CD14-positive monocyte (primary cell): ENCODE results near the gene SSTR1. TPM values are rescaled to one million over a fixed set of nuclear protein-coding genes. Genes with fewer than 3 reads are reported as not detected.
A peak's percentile ranks its signal among the peaks of the same experiment; 100 is the strongest.

Experiments used
- DNase-seq, 3 donors: peaks; one replicate each; pipeline ENCODE4 v3.0.0-alpha.2; 2011 to 2022
- H2AFZ ChIP-seq: 2 replicates; pipeline ENCODE4 v1.6.0; 2012; ENCODE audit warnings: mild to moderate bottlenecking, low read depth, low read length, inconsistent platforms; ENCODE audit not compliant: insufficient read depth, poor library complexity, severe bottlenecking
- H3K27ac ChIP-seq, 2 donors: 1 replicate in 1 of 2; 2 replicates in 1 of 2; pipeline ENCODE4 v1.5.1; 2012 to 2013; ENCODE audit warnings: low read length in 2 of 2, control low read depth in 1 of 2, inconsistent platforms in 1 of 2, low read depth in 1 of 2, mild to moderate bottlenecking in 1 of 2
- H3K27me3 ChIP-seq, 2 donors: one replicate each; pipeline versions ENCODE4 v1.6.0 to v1.6.1; 2011 to 2013; ENCODE audit warnings: low read length in 2 of 2; ENCODE audit not compliant: control insufficient read depth in 2 of 2, insufficient read depth in 2 of 2
- H3K36me3 ChIP-seq, 2 donors: replicated peaks in 1 of 2; 1 replicate in 1 of 2; 2 replicates in 1 of 2; pipeline versions ENCODE4 v1.5.1 to v1.6.1; 2012 to 2013; ENCODE audit warnings: low read length in 2 of 2, control low read depth in 1 of 2, inconsistent platforms in 1 of 2, mild to moderate bottlenecking in 1 of 2; ENCODE audit not compliant: insufficient read depth in 2 of 2, control insufficient read depth in 1 of 2
- H3K4me1 ChIP-seq, 2 donors: 1 replicate in 1 of 2; 2 replicates in 1 of 2; pipeline versions ENCODE4 v1.5.1 to v1.6.1; 2012 to 2013; ENCODE audit warnings: low read length in 2 of 2, control low read depth in 1 of 2, inconsistent platforms in 1 of 2, mild to moderate bottlenecking in 1 of 2, moderate library complexity in 1 of 2; ENCODE audit not compliant: insufficient read depth in 2 of 2, control insufficient read depth in 1 of 2
- H3K4me2 ChIP-seq: replicated peaks from 2 replicates; pipeline ENCODE3; 2012; ENCODE audit warnings: low read length, moderate library complexity, mild to moderate bottlenecking; ENCODE audit not compliant: poor library complexity, severe bottlenecking; ENCODE audit errors: extremely low read depth
- H3K4me3 ChIP-seq, 3 experiments: fragments of 200-600 bp in 1 of 3; sonication (generic) in 1 of 3; replicated peaks in 1 of 3; 1 replicate in 2 of 3; 2 replicates in 1 of 3; pipeline ENCODE4 v1.5.1; 2011 to 2013; ENCODE audit warnings: low read length in 3 of 3, mild to moderate bottlenecking in 3 of 3, control low read depth in 2 of 3, low read depth in 2 of 3, inconsistent platforms in 1 of 3, moderate library complexity in 1 of 3
- H3K79me2 ChIP-seq: 2 replicates; pipeline ENCODE4 v1.6.0; 2012; ENCODE audit warnings: mild to moderate bottlenecking, control low read depth, inconsistent platforms, low read length, moderate library complexity; ENCODE audit not compliant: insufficient read depth
- H3K9ac ChIP-seq: 2 replicates; pipeline ENCODE4 v1.6.0; 2017; ENCODE audit warnings: low read length, mild to moderate bottlenecking; ENCODE audit not compliant: insufficient read depth, poor library complexity, severe bottlenecking
- H3K9me3 ChIP-seq, 2 donors: replicated peaks in 1 of 2; 1 replicate in 1 of 2; 2 replicates in 1 of 2; pipeline versions ENCODE4 v1.5.1 to v1.6.1; 2012 to 2013; ENCODE audit warnings: low read length in 2 of 2, control low read depth in 1 of 2; ENCODE audit not compliant: control insufficient read depth in 1 of 2, insufficient read depth in 1 of 2
- H4K20me1 ChIP-seq: 2 replicates; pipeline ENCODE4 v1.6.0; 2012; ENCODE audit warnings: mild to moderate bottlenecking, low read length, control low read depth, moderate library complexity; ENCODE audit not compliant: insufficient read depth
- H3K27ac Mint-ChIP-seq, 7 donors: one replicate each; pipeline ENCODE4 v1.8.0; 2020; ENCODE audit warnings: mild to moderate bottlenecking in 7 of 7, mixed read lengths in 7 of 7, moderate library complexity in 6 of 7, inconsistent platforms in 2 of 7
- H3K27me3 Mint-ChIP-seq, 3 donors: one replicate each; pipeline ENCODE4 v1.8.0; 2021 to 2022; ENCODE audit warnings: low read depth in 3 of 3, mild to moderate bottlenecking in 3 of 3, mixed read lengths in 3 of 3, moderate library complexity in 3 of 3, inconsistent platforms in 1 of 3
- H3K36me3 Mint-ChIP-seq, 2 donors: one replicate each; pipeline ENCODE4 v1.8.0; 2020; ENCODE audit warnings: mixed read lengths in 2 of 2, inconsistent platforms in 1 of 2, mild to moderate bottlenecking in 1 of 2
- H3K4me1 Mint-ChIP-seq: one replicate; pipeline ENCODE4 v1.8.0; 2020; ENCODE audit warnings: mild to moderate bottlenecking, mixed read lengths
- H3K4me3 Mint-ChIP-seq, 2 donors: one replicate each; pipeline ENCODE4 v1.8.0; 2020; ENCODE audit warnings: mild to moderate bottlenecking in 2 of 2, mixed read lengths in 2 of 2, moderate library complexity in 1 of 2
- H3K9me3 Mint-ChIP-seq, 7 donors: one replicate each; pipeline ENCODE4 v1.8.0; 2020 to 2022; ENCODE audit warnings: mixed read lengths in 7 of 7, mild to moderate bottlenecking in 6 of 7, moderate library complexity in 6 of 7, inconsistent platforms in 2 of 7
- WGBS: methylation state at CpG from one replicate; pipeline ENCODE4 v1.1.5; 2013; ENCODE audit warnings: missing lambda C conversion rate; ENCODE audit not compliant: insufficient coverage; 5-methylcytosine and 5-hydroxymethylcytosine counted together
- intact Hi-C, 2 donors: fragments of 100-400 bp; cut with micrococcal nuclease; formaldehyde crosslinking; loops; one replicate each; pipeline versions ENCODE4 v1.15.0 to v1.15.1; 2023
- polyA plus RNA-seq, 3 donors: library from polyadenylated mRNA; depleted of rRNA in 1 of 3; unstranded in 2 of 3; stranded (reverse) in 1 of 3; fragments of 300-500 nt in 2 of 3; fragments of >200 nt in 1 of 3; fragmentation: Illumina TruSeq in 2 of 3; gene quantifications; 1 replicate in 2 of 3; 2 replicates in 1 of 3; pipeline ENCODE4 v1.2.3, GENCODE V29; 2012 to 2021
- TF ChIP-seq, protein P1 (sequence below): fragments of 200-600 bp; IDR thresholded peaks from one replicate; pipeline ENCODE4 v1.8.0; 2022; ENCODE audit warnings: antibody characterized with exemption, mild to moderate bottlenecking

Gene SSTR1
- polyA plus RNA-seq, 3 donors, result not detected

DNA sequence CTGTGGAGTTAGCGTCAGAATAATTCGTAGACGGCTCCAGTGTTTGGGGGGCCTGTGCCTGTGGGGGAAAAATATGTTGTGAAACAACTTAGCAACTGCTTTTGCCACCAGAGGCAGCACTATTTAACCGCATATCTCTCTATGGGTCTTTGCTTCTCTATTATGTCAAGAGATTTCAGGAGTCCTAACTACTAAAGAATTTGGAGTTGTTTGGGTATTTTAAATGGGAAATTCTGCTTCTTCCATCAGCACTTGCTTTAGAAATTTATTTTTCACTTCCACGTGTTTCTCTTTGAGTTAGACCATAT lies 48.8 kb downstream of the SSTR1 start:
- WGBS, result no CpG with 5 or more reads among the region's 5 CpGs
- Histone ChIP-seq H3K27ac (no peak overlapping the region), H3K27me3 (peaks cover 32 to 45% of the 10 kb centered on the region in 2 donors), H3K79me2 (no peaks in the 10 kb centered on the region), H3K4me2 (peak overlapping the region; percentile 56), H3K9me3 (peaks cover 0 to 22% of the 10 kb centered on the region in 2 donors), H3K4me1 (peaks cover 4 to 5% of the 10 kb centered on the region in 2 donors), H4K20me1 (no peaks in the 10 kb centered on the region), H3K4me3 (no peak overlapping the region), H2AFZ (peak overlapping the region; percentile 56), H3K36me3 (no peaks in the 10 kb centered on the region), H3K9ac (no peak overlapping the region)
- H3K4me1 Mint-ChIP-seq, result peaks cover 8% of the 10 kb centered on the region
- H3K27me3 Mint-ChIP-seq, result peaks cover 34 to 49% (median 47%) of the 10 kb centered on the region in 3 donors
- H3K36me3 Mint-ChIP-seq, result no peaks in the 10 kb centered on the region
- H3K9me3 Mint-ChIP-seq, result peaks cover 0 to 17% (median 4%) of the 10 kb centered on the region in 7 donors
- DNase-seq, result no peak
- H3K27ac Mint-ChIP-seq, result no peak overlapping the region
- H3K4me3 Mint-ChIP-seq, result peak overlapping the region in 1 of 2 donors; percentile 83
- intact Hi-C loops, result no loop called here
- TF ChIP-seq, protein P1, sequence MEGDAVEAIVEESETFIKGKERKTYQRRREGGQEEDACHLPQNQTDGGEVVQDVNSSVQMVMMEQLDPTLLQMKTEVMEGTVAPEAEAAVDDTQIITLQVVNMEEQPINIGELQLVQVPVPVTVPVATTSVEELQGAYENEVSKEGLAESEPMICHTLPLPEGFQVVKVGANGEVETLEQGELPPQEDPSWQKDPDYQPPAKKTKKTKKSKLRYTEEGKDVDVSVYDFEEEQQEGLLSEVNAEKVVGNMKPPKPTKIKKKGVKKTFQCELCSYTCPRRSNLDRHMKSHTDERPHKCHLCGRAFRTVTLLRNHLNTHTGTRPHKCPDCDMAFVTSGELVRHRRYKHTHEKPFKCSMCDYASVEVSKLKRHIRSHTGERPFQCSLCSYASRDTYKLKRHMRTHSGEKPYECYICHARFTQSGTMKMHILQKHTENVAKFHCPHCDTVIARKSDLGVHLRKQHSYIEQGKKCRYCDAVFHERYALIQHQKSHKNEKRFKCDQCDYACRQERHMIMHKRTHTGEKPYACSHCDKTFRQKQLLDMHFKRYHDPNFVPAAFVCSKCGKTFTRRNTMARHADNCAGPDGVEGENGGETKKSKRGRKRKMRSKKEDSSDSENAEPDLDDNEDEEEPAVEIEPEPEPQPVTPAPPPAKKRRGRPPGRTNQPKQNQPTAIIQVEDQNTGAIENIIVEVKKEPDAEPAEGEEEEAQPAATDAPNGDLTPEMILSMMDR, result no peak

DNA sequence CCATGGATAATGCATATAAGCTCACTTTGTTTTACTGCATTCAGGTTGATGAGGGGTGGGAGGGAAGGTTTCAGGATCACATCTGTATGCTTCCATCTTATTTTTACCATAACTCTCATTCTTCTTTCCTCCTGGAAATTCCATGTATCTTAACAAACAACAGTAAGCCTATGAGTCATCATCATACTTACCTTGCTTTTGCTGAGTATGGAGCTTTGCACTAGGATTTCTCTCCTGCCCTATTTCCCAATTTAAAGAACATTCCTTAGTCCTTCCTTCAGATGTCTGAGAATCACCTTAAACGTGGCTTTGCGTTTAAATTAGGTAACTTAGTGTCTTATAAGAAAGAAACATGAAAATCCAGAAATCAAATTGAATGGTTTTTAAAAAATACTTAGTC lies 49.8 kb downstream of the SSTR1 start:
- Histone ChIP-seq H3K4me3 (no peak overlapping the region), H3K36me3 (no peaks in the 10 kb centered on the region), H3K9ac (no peak overlapping the region), H4K20me1 (no peaks in the 10 kb centered on the region), H3K79me2 (no peaks in the 10 kb centered on the region), H3K4me2 (no peak overlapping the region), H2AFZ (no peak overlapping the region), H3K4me1 (peaks cover 4 to 5% of the 10 kb centered on the region in 2 donors), H3K27me3 (peaks cover 32 to 45% of the 10 kb centered on the region in 2 donors), H3K27ac (no peak overlapping the region), H3K9me3 (peaks cover 0 to 22% of the 10 kb centered on the region in 2 donors)
- DNase-seq, result no peak
- WGBS, result no CpG with 5 or more reads among the region's 2 CpGs
- no peak overlapping the region for H3K27ac Mint-ChIP-seq
- TF ChIP-seq, protein P1, result no peak
- intact Hi-C loops, result no loop called here
- peaks cover 34 to 48% (median 47%) of the 10 kb centered on the region in 3 donors for H3K27me3 Mint-ChIP-seq
- H3K4me3 Mint-ChIP-seq, result no peak overlapping the region
- H3K9me3 Mint-ChIP-seq, result peaks cover 0 to 17% (median 7%) of the 10 kb centered on the region in 7 donors
- no peaks in the 10 kb centered on the region for H3K36me3 Mint-ChIP-seq
- peaks cover 11% of the 10 kb centered on the region for H3K4me1 Mint-ChIP-seq
